Lung (tissue), 12 donors: Measurements from ENCODE around the gene DCD. TPM values are rescaled to one million over a fixed set of nuclear protein-coding genes. Genes with fewer than 3 reads are reported as not detected.

Experiments used
- ATAC-seq: fragments of 200-7000 bp; cut with Tn5 transposase; one replicate; pipeline ENCODE4 v1.9.1; 2020; ENCODE audit warnings: moderate number of reproducible peaks; ENCODE audit not compliant: insufficient read depth, low FRiP score
- DNase-seq, 3 donors: peaks; one replicate each; pipeline ENCODE4 v3.0.0-alpha.2; 2013 to 2017
- H3K27ac ChIP-seq, 2 donors: one replicate each; pipeline ENCODE4 v1.5.1; 2013; ENCODE audit warnings: mild to moderate bottlenecking in 2 of 2, moderate library complexity in 2 of 2, control low read depth in 1 of 2, inconsistent platforms in 1 of 2, low read depth in 1 of 2, low read length in 1 of 2
- H3K27me3 ChIP-seq, 3 donors: one replicate each; pipeline ENCODE4 v1.5.1; 2013; ENCODE audit warnings: low read length in 2 of 3; ENCODE audit not compliant: control insufficient read depth in 3 of 3, insufficient read depth in 3 of 3
- H3K36me3 ChIP-seq, 4 donors: one replicate each; pipeline ENCODE4 v1.5.1; 2013; ENCODE audit warnings: low read length in 4 of 4, mild to moderate bottlenecking in 1 of 4, moderate library complexity in 1 of 4; ENCODE audit not compliant: control insufficient read depth in 4 of 4, insufficient read depth in 4 of 4
- H3K4me1 ChIP-seq, 5 donors: one replicate each; pipeline ENCODE4 v1.5.1; 2013; ENCODE audit warnings: low read length in 5 of 5, mild to moderate bottlenecking in 2 of 5, moderate library complexity in 1 of 5; ENCODE audit not compliant: control insufficient read depth in 5 of 5, insufficient read depth in 5 of 5
- H3K4me3 ChIP-seq: one replicate; pipeline ENCODE4 v1.5.1; 2013; ENCODE audit warnings: mild to moderate bottlenecking, control low read depth, moderate library complexity
- H3K9ac ChIP-seq, 2 donors: one replicate each; pipeline ENCODE4 v1.5.1; 2013; ENCODE audit warnings: low read length in 2 of 2, control low read depth in 1 of 2; ENCODE audit not compliant: insufficient read depth in 1 of 2
- H3K9me3 ChIP-seq, 4 donors: one replicate each; pipeline ENCODE4 v1.5.1; 2013; ENCODE audit warnings: low read length in 3 of 4, mild to moderate bottlenecking in 1 of 4, moderate library complexity in 1 of 4; ENCODE audit not compliant: control insufficient read depth in 4 of 4, insufficient read depth in 3 of 4
- CTCF ChIP-seq: IDR thresholded peaks from 2 replicates; pipeline ENCODE4 v1.5.1; 2012; ENCODE audit warnings: mild to moderate bottlenecking; ENCODE audit errors: control extremely low read depth, extremely low read depth
- WGBS, 2 donors: extraction: QIAGEN DNeasy Blood & Tissue Kit; methylation state at CpG; one replicate each; pipeline ENCODE4 v1.1.7; 2013; 5-methylcytosine and 5-hydroxymethylcytosine counted together
- polyA plus RNA-seq, 2 donors: library from polyadenylated mRNA; stranded (reverse); fragments of 200-250 nt; gene quantifications; one replicate each; pipeline ENCODE4 v1.2.1, GENCODE V29; 2013
- total RNA-seq, 2 donors: library from RNA; depleted of rRNA in 1 of 2; stranded (reverse); fragments of >200 nt in 1 of 2; gene quantifications; one replicate each; pipeline ENCODE4 v1.2.1, GENCODE V29; 2014 to 2021
- donor health status: control.
- donor health status: control.
- donor health status: Bipolar disorder and iron deficiency.
- donor health status: healthy.
- donor health status: DM: yes; HTN: yes; CAD: no.

DCD gene
- total and polyA plus RNA-seq, 4 donors: not detected

GRCh38 chr12:54683398-54683797, 35.2 kb upstream of the DCD start:
- Histone ChIP-seq H3K27ac (no peak overlapping the region), H3K4me3 (no peak overlapping the region), H3K4me1 (peaks cover 0 to 5% (median 0%) of the 10 kb centered on the region in 5 donors), H3K9me3 (peaks cover 0 to 4% (median 1%) of the 10 kb centered on the region in 4 donors), H3K9ac (no peak overlapping the region), H3K27me3 (peaks cover 0 to 2% (median 0%) of the 10 kb centered on the region in 3 donors), H3K36me3 (no peaks in the 10 kb centered on the region)
- DNase-seq: no peak
- no peak for ATAC-seq
- no peak for TF ChIP-seq CTCF
- 35 to 66% methylated on average over 2 of the region's 2 CpGs for WGBS, 2 donors

- 87 to 96% methylated on average over 1 of the region's 1 CpG for WGBS, 2 donors
- Histone ChIP-seq H3K4me3 (no peak overlapping the region), H3K9me3 (peaks cover 0 to 4% (median 1%) of the 10 kb centered on the region in 4 donors), H3K36me3 (no peaks in the 10 kb centered on the region), H3K27me3 (peaks cover 0 to 2% (median 0%) of the 10 kb centered on the region in 3 donors), H3K4me1 (peaks cover 0 to 5% (median 0%) of the 10 kb centered on the region in 5 donors), H3K27ac (no peak overlapping the region), H3K9ac (no peak overlapping the region)
- DNase-seq: no peak
- ATAC-seq: no peak
- no peak for TF ChIP-seq CTCF
Measured at GRCh38 chr12:54682674-54683073, 34.5 kb upstream of the DCD start.

- H3K27ac ChIP-seq: no peak overlapping the region
- TF ChIP-seq CTCF: no peak
- H3K27me3 ChIP-seq: peaks cover 0 to 2% (median 0%) of the 10 kb centered on the region in 3 donors
- DNase-seq: no peak
- H3K36me3 ChIP-seq: no peaks in the 10 kb centered on the region
- WGBS, 2 donors: 55 to 60% methylated on average over 3 of the region's 3 CpGs
- no peak overlapping the region for H3K9ac ChIP-seq
- H3K4me1 ChIP-seq: peaks cover 0 to 5% (median 0%) of the 10 kb centered on the region in 5 donors
- H3K9me3 ChIP-seq: no peaks in the 10 kb centered on the region
- ATAC-seq: no peak
- H3K4me3 ChIP-seq: no peak overlapping the region
Measured at GRCh38 chr12:54680374-54680773, 32.2 kb upstream of the DCD start.

- Histone ChIP-seq H3K9ac (no peak overlapping the region), H3K4me3 (no peak overlapping the region), H3K27me3 (no peaks in the 10 kb centered on the region), H3K27ac (no peak overlapping the region), H3K36me3 (no peaks in the 10 kb centered on the region), H3K4me1 (no peaks in the 10 kb centered on the region), H3K9me3 (no peaks in the 10 kb centered on the region)
- ATAC-seq: no peak
- DNase-seq: no peak
- WGBS, 2 donors: 76 to 89% methylated on average over 5 of the region's 5 CpGs
- no peak for TF ChIP-seq CTCF
Measured at GRCh38 chr12:54678131-54678530, 30.0 kb upstream of the DCD start.
